Fibroblast of mammary gland (primary cell): ENCODE data around the gene PHLDB1.
"Not testable (repeated sequence)": the region's sequence is repeated elsewhere in the genome, so short reads cannot be mapped to it uniquely, and the experiment has no call there.

Experiments
- DNase-seq: peaks from one replicate; pipeline ENCODE4 v3.0.0-alpha.2; 2010; ENCODE audit warnings: low read depth
- H3K4me3 ChIP-seq: 2 replicates; pipeline ENCODE4 v1.5.1; 2011; ENCODE audit warnings: low read depth, mild to moderate bottlenecking, low read length, moderate library complexity; ENCODE audit not compliant: control insufficient read depth
- TF ChIP-seq, protein P1 (sequence below): conservative IDR thresholded peaks from 2 replicates; pipeline ENCODE4 v1.5.1; 2011; ENCODE audit warnings: low read depth, low read length, inconsistent platforms; ENCODE audit not compliant: control insufficient read depth, insufficient read depth

PHLDB1 gene

DNA sequence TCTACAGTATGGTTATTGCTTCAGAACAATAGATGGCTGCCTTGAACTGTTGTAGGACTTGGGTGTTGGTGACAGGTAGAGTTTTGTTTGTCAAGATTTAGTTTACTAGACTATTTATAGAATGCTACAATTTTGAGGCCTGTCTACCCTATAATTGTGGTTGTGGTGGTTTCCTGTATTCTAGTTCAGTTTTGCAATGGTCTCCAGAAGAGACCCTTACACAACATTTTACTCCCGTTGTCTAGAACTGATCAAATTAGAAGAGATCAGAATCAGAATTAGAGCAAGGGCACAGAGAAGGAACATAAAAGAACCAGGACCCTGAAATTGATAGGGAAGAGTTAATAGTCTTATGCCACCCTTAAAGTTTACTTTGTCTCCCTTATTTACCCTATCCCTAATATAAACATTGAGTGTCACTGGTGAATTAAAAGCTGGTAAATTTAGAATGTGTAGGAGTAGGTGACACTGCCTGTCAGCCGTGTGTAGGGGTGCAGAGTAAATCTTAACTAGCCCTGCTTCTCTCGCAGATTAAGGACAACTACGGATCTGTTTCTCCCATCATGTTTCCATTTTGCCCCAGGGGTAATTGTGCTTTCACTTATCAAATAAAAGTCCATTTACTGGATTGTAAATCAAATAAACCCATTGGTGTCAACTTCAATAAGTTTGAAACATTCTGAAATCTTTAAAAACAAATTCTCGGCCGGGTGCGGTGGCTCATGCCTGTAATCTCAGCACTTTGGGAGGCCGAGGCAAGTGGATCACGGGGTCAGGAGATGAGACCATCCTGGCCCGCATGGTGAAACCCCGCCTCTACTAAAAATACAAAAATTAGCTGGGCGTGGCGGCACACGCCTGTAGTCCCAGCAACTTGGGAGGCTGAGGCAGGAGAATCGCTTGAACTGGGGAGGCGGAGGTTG, 10.9 kb upstream of the PHLDB1 start:
- no peak overlapping the region for H3K4me3 ChIP-seq
- TF ChIP-seq, protein P1, sequence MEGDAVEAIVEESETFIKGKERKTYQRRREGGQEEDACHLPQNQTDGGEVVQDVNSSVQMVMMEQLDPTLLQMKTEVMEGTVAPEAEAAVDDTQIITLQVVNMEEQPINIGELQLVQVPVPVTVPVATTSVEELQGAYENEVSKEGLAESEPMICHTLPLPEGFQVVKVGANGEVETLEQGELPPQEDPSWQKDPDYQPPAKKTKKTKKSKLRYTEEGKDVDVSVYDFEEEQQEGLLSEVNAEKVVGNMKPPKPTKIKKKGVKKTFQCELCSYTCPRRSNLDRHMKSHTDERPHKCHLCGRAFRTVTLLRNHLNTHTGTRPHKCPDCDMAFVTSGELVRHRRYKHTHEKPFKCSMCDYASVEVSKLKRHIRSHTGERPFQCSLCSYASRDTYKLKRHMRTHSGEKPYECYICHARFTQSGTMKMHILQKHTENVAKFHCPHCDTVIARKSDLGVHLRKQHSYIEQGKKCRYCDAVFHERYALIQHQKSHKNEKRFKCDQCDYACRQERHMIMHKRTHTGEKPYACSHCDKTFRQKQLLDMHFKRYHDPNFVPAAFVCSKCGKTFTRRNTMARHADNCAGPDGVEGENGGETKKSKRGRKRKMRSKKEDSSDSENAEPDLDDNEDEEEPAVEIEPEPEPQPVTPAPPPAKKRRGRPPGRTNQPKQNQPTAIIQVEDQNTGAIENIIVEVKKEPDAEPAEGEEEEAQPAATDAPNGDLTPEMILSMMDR, result no peak
- no peak for DNase-seq

DNA sequence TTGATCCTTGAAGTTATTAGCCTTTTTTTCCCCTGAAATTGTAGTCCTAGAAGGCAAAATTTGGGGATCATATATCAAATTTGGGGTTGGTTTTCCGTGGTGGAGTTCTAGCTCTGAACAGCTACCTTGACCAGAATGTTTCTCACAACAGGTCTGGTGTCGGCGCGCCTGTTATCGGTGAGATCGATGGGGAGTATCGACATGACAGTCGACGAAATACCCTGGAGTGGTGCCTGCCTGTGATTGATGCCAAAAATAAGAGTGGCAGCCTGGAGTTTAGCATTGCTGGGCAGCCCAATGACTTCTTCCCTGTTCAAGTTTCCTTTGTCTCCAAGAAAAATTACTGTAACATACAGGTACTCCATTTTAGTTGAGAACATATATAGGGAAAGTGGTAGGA, 9.9 kb upstream of the PHLDB1 start:
- H3K4me3 ChIP-seq, result no peak overlapping the region
- no peak for DNase-seq
- TF ChIP-seq, protein P1, result no peak

DNA sequence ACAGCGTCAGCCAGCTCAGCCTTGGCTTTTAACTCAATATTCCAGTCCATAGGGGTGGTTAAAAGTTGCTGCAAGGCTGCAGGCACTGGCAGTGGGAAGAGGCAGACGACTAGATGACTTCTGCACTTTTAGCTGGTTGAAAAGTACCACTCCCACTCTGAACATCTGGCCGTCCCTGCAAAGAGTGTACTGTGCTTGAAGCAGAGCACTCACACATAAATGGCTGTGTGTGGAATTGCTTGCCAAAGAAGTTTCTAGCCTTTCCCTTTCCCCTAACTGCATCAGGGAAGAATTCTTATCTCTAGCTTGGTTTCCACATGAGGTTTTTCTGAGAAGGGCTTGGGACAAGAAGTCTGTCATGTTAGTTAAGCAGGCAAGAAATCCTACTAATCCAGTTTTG, 5.1 kb upstream of the PHLDB1 start:
- TF ChIP-seq, protein P1, result no peak
- DNase-seq, result peak; percentile 69
- H3K4me3 ChIP-seq, result no peak overlapping the region

DNA sequence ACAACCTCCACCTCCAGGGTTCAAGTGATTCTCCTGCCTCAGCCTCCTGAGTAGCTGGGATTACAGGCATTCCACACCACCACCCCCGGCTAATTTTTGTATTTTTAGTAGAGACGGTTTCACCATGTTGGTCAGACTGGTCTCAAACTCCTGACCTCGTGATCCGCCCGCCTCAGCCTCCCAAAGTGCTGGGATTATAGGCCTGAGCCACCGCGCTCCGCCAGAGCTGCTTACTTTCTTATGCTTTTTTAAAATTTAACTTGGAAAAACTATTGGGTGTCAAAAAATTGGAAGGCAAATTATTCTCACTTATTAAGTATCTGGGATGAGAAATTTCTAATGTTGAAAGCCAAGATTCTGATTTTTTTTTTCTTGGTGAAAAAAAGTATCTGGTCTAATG, 3.7 kb upstream of the PHLDB1 start:
- not testable (repeated sequence) for H3K4me3 ChIP-seq, DNase-seq

DNA sequence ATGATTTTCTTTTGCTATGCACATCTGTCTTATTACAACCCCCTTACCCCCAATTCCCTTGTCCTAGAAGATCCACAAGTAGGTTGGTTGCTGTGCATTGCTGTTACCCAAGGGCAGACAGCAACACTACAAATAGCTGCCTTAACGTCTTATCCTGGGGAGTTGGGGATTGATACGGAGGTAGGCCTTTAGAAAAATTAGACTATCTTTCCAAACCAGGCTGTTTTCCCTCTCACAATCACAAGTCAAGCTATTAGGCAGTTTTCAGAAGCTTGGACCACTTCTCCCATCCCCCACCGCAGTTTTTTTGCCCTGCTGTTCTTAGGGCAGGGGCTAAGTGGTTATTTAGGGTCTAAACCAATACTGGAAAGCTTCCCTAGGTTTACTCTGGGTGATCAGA, 2.8 kb upstream of the PHLDB1 start:
- H3K4me3 ChIP-seq, result no peak overlapping the region
- no peak for DNase-seq
- TF ChIP-seq, protein P1, result no peak

DNA sequence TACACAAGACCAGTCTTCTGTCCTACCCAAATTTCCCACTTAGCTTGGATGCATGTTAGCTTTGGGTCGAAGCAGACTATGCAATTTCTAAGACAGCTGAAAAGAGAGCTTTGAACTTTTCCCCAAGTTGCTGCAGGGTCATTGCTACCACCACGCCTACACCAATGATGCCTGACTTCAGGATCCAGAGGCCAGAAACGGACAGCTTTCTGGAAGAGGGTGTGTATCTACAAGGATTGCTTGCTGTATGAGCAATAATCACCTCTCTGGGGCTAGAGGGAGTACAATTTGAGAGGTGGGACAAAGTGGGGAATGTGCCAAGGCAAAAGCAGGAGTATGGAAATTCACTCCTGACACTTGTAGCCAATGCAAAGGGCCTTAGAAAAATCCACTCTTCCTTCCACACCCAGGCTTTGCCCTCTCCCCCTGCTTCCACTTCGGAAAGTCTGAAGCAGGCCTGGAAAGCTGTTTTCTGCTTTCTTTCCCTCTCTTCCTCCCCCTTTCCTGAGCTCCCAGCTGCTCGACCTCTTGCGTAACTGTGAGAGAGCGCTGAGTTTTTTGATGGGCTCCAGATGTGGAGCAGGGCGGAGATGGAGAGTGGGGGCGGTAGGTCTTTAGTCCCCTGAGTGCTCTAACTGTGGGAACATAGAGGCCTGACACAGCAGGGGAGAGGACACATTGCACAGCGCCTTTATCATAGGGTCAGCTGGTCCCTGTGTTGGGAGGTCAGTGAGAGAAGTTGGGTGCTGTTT, 2.1 kb upstream of the PHLDB1 start:
- no peak overlapping the region for H3K4me3 ChIP-seq
- TF ChIP-seq, protein P1, result no peak
- peak; percentile 99 for DNase-seq
